ENCODE results near the gene NREP.

Gene NREP

GRCh38 chr5:111689357-111689935 is 67.5 kb downstream of the NREP start:
- TF ChIP-seq, protein P1, sequence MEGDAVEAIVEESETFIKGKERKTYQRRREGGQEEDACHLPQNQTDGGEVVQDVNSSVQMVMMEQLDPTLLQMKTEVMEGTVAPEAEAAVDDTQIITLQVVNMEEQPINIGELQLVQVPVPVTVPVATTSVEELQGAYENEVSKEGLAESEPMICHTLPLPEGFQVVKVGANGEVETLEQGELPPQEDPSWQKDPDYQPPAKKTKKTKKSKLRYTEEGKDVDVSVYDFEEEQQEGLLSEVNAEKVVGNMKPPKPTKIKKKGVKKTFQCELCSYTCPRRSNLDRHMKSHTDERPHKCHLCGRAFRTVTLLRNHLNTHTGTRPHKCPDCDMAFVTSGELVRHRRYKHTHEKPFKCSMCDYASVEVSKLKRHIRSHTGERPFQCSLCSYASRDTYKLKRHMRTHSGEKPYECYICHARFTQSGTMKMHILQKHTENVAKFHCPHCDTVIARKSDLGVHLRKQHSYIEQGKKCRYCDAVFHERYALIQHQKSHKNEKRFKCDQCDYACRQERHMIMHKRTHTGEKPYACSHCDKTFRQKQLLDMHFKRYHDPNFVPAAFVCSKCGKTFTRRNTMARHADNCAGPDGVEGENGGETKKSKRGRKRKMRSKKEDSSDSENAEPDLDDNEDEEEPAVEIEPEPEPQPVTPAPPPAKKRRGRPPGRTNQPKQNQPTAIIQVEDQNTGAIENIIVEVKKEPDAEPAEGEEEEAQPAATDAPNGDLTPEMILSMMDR (IDR thresholded peaks at IDR 0.05; ENCODE audit: low read depth, low read length, missing control alignments), result no peak
- in situ Hi-C loops (cut with HindIII; ENCODE audit: low sequenced_read_pairs), result no loop called here
- H3K4me3 ChIP-seq (ENCODE audit: low read depth, low read length), result no peak overlapping the region
- DNase-seq (ENCODE audit: low read depth), result no peak

DNA sequence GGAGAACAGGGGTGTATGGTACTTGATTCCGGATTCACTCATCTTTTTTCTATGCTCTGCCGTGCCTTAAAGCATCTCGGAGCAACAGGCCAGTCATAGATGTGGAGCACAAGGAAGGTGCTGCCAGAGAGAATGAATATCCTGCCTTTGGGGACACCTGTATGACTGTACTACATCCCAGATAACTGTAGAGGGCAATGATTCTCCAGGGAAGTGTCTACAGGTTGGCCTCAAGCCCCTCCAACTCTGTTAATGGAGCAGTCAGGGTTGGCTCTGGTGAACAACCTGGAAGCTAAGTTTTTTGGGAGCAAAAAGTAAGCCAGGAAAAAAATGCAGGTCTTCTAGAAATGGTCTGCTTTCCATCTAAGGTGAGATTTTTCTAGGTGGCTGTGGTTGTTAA is 71.0 kb downstream of the NREP start:
- TF ChIP-seq, protein P1 (IDR thresholded peaks at IDR 0.05; ENCODE audit: low read depth, low read length, missing control alignments), result peak; percentile 9
- in situ Hi-C loops (cut with HindIII; ENCODE audit: low sequenced_read_pairs), result no loop called here
- no peak for DNase-seq (ENCODE audit: low read depth)
- H3K4me3 ChIP-seq (ENCODE audit: low read depth, low read length), result no peak overlapping the region

- no peak for DNase-seq (ENCODE audit: low read depth)
- H3K4me3 ChIP-seq (ENCODE audit: low read depth, low read length), result no peak overlapping the region
- in situ Hi-C loops (cut with HindIII; ENCODE audit: low sequenced_read_pairs), result no loop called here
- TF ChIP-seq, protein P1 (IDR thresholded peaks at IDR 0.05; ENCODE audit: low read depth, low read length, missing control alignments), result no peak
These were observed 74.4 kb downstream of the NREP start for GRCh38 chr5:111682641-111683040.

- TF ChIP-seq, protein P1 (IDR thresholded peaks at IDR 0.05; ENCODE audit: low read depth, low read length, missing control alignments), result no peak
- DNase-seq (ENCODE audit: low read depth), result no peak
- in situ Hi-C loops (cut with HindIII; ENCODE audit: low sequenced_read_pairs), result no loop called here
- no peak overlapping the region for H3K4me3 ChIP-seq (ENCODE audit: low read depth, low read length)
These were observed 74.9 kb downstream of the NREP start for GRCh38 chr5:111682121-111682520.

DNA sequence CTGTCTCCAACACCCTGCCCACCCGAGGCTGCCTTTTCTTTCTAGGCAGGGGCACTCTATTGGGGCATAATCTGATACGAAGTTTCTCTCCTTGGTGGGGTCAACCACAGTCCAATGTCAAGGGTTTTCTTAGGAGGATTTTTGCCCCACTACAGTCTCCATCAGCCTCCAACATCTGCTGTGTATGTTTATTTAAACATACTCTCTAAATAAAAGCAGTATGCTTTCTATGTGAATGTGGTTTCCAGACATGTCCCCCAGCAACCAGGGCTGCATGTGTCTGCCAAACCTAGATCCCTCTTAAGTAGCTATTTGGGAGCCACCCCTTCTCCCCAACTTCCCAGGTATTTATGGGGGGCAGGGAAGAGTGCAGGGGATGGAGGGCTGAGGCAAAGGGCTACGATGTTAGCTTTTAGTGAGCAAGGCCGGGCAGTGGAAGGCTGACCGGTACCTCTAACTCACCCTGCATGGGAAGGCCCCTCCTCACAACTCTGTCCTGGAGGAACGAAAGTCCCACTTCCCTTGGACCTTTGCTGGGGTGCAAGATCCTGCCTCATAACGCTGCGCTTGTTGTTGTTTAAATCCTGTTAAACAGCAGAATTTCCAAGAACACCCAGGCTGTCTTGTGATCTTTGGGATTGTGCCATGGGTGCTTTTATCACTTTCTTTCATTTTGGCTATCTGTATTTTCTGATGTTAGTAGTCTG is 75.4 kb downstream of the NREP start:
- H3K4me3 ChIP-seq (ENCODE audit: low read depth, low read length), result no peak overlapping the region
- DNase-seq (ENCODE audit: low read depth), result no peak
- TF ChIP-seq, protein P1 (IDR thresholded peaks at IDR 0.05; ENCODE audit: low read depth, low read length, missing control alignments), result no peak
- in situ Hi-C loops (cut with HindIII; ENCODE audit: low sequenced_read_pairs), result no loop called here

GRCh38 chr5:111680737-111681413 is 76.1 kb downstream of the NREP start:
- in situ Hi-C loops (cut with HindIII; ENCODE audit: low sequenced_read_pairs), result no loop called here
- TF ChIP-seq, protein P1 (IDR thresholded peaks at IDR 0.05; ENCODE audit: low read depth, low read length, missing control alignments), result no peak
- peak overlapping the region; percentile 0 for H3K4me3 ChIP-seq (ENCODE audit: low read depth, low read length)
- DNase-seq (ENCODE audit: low read depth), result peak; percentile 95
